ENCODE data around the gene WRAP73.
A peak's percentile ranks its signal among the peaks of the same experiment; 100 is the strongest.

WRAP73 gene

GRCh38 chr1:3662080-3662671 lies 12.3 kb upstream of the WRAP73 start:
- no peak for FAIRE-seq
- DNase-seq (ENCODE audit: insufficient read length) = no peak
- no peak for TF ChIP-seq POLR2AphosphoS5 (IDR thresholded peaks at IDR 0.05; ENCODE audit: low read depth, low read length)
- TF ChIP-seq TAF1 (IDR thresholded peaks at IDR 0.05; ENCODE audit: borderline replicate concordance, low read depth, low read length) = no peak
- no peak for TF ChIP-seq POLR2A (IDR thresholded peaks at IDR 0.05; ENCODE audit: low read depth, low read length)

- FAIRE-seq = no peak
Measured at GRCh38 chr1:3661631-3662030, 11.7 kb upstream of the WRAP73 start.

GRCh38 chr1:3660704-3661103 lies 10.8 kb upstream of the WRAP73 start:
- no peak for FAIRE-seq
- no peak for TF ChIP-seq TAF1 (IDR thresholded peaks at IDR 0.05; ENCODE audit: borderline replicate concordance, low read depth, low read length)
- TF ChIP-seq POLR2A (IDR thresholded peaks at IDR 0.05; ENCODE audit: low read depth, low read length) = no peak
- TF ChIP-seq POLR2AphosphoS5 (IDR thresholded peaks at IDR 0.05; ENCODE audit: low read depth, low read length) = no peak
- no peak for DNase-seq (ENCODE audit: insufficient read length)

More at GRCh38 chr1:3661631-3662030, 11.7 kb upstream of the WRAP73 start:
- no peak for DNase-seq (ENCODE audit: insufficient read length)
- TF ChIP-seq POLR2AphosphoS5 (IDR thresholded peaks at IDR 0.05; ENCODE audit: low read depth, low read length) = no peak
- TF ChIP-seq TAF1 (IDR thresholded peaks at IDR 0.05; ENCODE audit: borderline replicate concordance, low read depth, low read length) = no peak

GRCh38 chr1:3659093-3659492 lies 9.2 kb upstream of the WRAP73 start:
- FAIRE-seq = no peak
- DNase-seq (ENCODE audit: insufficient read length) = no peak
- TF ChIP-seq POLR2AphosphoS5 (IDR thresholded peaks at IDR 0.05; ENCODE audit: low read depth, low read length) (no peak), POLR2A (IDR thresholded peaks at IDR 0.05; ENCODE audit: low read depth, low read length) (no peak), TAF1 (IDR thresholded peaks at IDR 0.05; ENCODE audit: borderline replicate concordance, low read depth, low read length) (no peak)

GRCh38 chr1:3658231-3658615 lies 8.3 kb upstream of the WRAP73 start:
- FAIRE-seq (no peak), DNase-seq (ENCODE audit: insufficient read length) (no peak)
- TF ChIP-seq POLR2A (IDR thresholded peaks at IDR 0.05; ENCODE audit: low read depth, low read length) (no peak), POLR2AphosphoS5 (IDR thresholded peaks at IDR 0.05; ENCODE audit: low read depth, low read length) (no peak), TAF1 (IDR thresholded peaks at IDR 0.05; ENCODE audit: borderline replicate concordance, low read depth, low read length) (no peak)

GRCh38 chr1:3657578-3658230 lies 7.8 kb upstream of the WRAP73 start:
- TF ChIP-seq POLR2A (IDR thresholded peaks at IDR 0.05; ENCODE audit: low read depth, low read length) (no peak), POLR2AphosphoS5 (IDR thresholded peaks at IDR 0.05; ENCODE audit: low read depth, low read length) (no peak), TAF1 (IDR thresholded peaks at IDR 0.05; ENCODE audit: borderline replicate concordance, low read depth, low read length) (no peak)
- no peak for DNase-seq (ENCODE audit: insufficient read length)
- FAIRE-seq = no peak

GRCh38 chr1:3657096-3657475 lies 7.2 kb upstream of the WRAP73 start:
- FAIRE-seq (no peak), DNase-seq (ENCODE audit: insufficient read length) (no peak)
- TF ChIP-seq TAF1 (IDR thresholded peaks at IDR 0.05; ENCODE audit: borderline replicate concordance, low read depth, low read length) = no peak
- TF ChIP-seq POLR2A (IDR thresholded peaks at IDR 0.05; ENCODE audit: low read depth, low read length) = no peak
- TF ChIP-seq POLR2AphosphoS5 (IDR thresholded peaks at IDR 0.05; ENCODE audit: low read depth, low read length) = no peak

- FAIRE-seq (peak; percentile 99), DNase-seq (ENCODE audit: insufficient read length) (peak; percentile 62)
- no peak for TF ChIP-seq TAF1 (IDR thresholded peaks at IDR 0.05; ENCODE audit: borderline replicate concordance, low read depth, low read length)
- TF ChIP-seq POLR2AphosphoS5 (IDR thresholded peaks at IDR 0.05; ENCODE audit: low read depth, low read length) = peak; percentile 43; the same call in 1 of the 2 replicates
- peak; percentile 31 for TF ChIP-seq POLR2A (IDR thresholded peaks at IDR 0.05; ENCODE audit: low read depth, low read length)
Measured at GRCh38 chr1:3656450-3657095, 6.7 kb upstream of the WRAP73 start.

GRCh38 chr1:3654549-3655281 lies 4.8 kb upstream of the WRAP73 start:
- FAIRE-seq = no peak
- TF ChIP-seq POLR2AphosphoS5 (IDR thresholded peaks at IDR 0.05; ENCODE audit: low read depth, low read length) = no peak
- no peak for TF ChIP-seq TAF1 (IDR thresholded peaks at IDR 0.05; ENCODE audit: borderline replicate concordance, low read depth, low read length)
- TF ChIP-seq POLR2A (IDR thresholded peaks at IDR 0.05; ENCODE audit: low read depth, low read length) = no peak

GRCh38 chr1:3653286-3653618 lies 3.3 kb upstream of the WRAP73 start:
- TF ChIP-seq TAF1 (IDR thresholded peaks at IDR 0.05; ENCODE audit: borderline replicate concordance, low read depth, low read length) (no peak), POLR2A (IDR thresholded peaks at IDR 0.05; ENCODE audit: low read depth, low read length) (no peak), POLR2AphosphoS5 (IDR thresholded peaks at IDR 0.05; ENCODE audit: low read depth, low read length) (no peak)
- no peak for DNase-seq (ENCODE audit: insufficient read length)
- peak; percentile 44 for FAIRE-seq

More at GRCh38 chr1:3654549-3655281, 4.8 kb upstream of the WRAP73 start:
- no peak for DNase-seq (ENCODE audit: insufficient read length)

- DNase-seq (ENCODE audit: insufficient read length) (no peak), FAIRE-seq (peak; percentile 74)
- no peak for TF ChIP-seq TAF1 (IDR thresholded peaks at IDR 0.05; ENCODE audit: borderline replicate concordance, low read depth, low read length)
- peak; percentile 22; the same call in 1 of the 2 replicates for TF ChIP-seq POLR2A (IDR thresholded peaks at IDR 0.05; ENCODE audit: low read depth, low read length)
Measured at GRCh38 chr1:3652548-3653285, 2.8 kb upstream of the WRAP73 start.
